ENCODE results near the gene ARID1B. TPM values are rescaled to one million over a fixed set of nuclear protein-coding genes. Genes with fewer than 3 reads are reported as not detected.

ARID1B gene
- total RNA-seq, 1 experiment from 2014 or later: 35.6 TPM

GRCh38 chr6:156956286-156956685, 179.1 kb downstream of the ARID1B start:
- peaks cover 11 to 12% of the 10 kb centered on the region in 2 experiments for H3K4me1 ChIP-seq (ENCODE audit: control insufficient read depth in 1 of 2, insufficient read depth in 2 of 2, low read length in 2 of 2)
- no peak for DNase-seq (ENCODE audit: low read depth, low spot score)
- BruUV-seq (replicated peaks): no TSS peak
- no peaks in the 10 kb centered on the region for H3K9me3 ChIP-seq (ENCODE audit: control insufficient read depth in 1 of 2, insufficient read depth in 1 of 2, low read depth in 1 of 2, low read length in 2 of 2)
- TF ChIP-seq EZH2 (IDR thresholded peaks at IDR 0.05) (no peak), POLR2AphosphoS5 (IDR thresholded peaks at IDR 0.05; ENCODE audit: low read depth, low read length) (no peak), EZH2phosphoT487 (IDR thresholded peaks at IDR 0.05; ENCODE audit: borderline replicate concordance) (no peak), ZBTB33 (IDR thresholded peaks at IDR 0.05; ENCODE audit: extremely low read depth, insufficient replicate concordance, low read length) (no peak), ZNF274 (IDR thresholded peaks at IDR 0.05; ENCODE audit: low read depth, low read length) (no peak), ATF3 (IDR thresholded peaks at IDR 0.05) (no peak), ZFX (IDR thresholded peaks at IDR 0.05) (no peak), SP1 (IDR thresholded peaks at IDR 0.05; ENCODE audit: low read depth) (no peak), MAX (IDR thresholded peaks at IDR 0.05) (no peak), POLR2A (IDR thresholded peaks at IDR 0.05; ENCODE audit: borderline replicate concordance, extremely low read depth, insufficient read depth, insufficient read length) (no peak), ELF1 (IDR thresholded peaks at IDR 0.05; ENCODE audit: borderline replicate concordance, low read depth) (no peak), JUND (IDR thresholded peaks at IDR 0.05) (no peak), SIN3A (IDR thresholded peaks at IDR 0.05; ENCODE audit: low read depth) (no peak), CTCF (IDR thresholded peaks at IDR 0.05 in 2 of 3, conservative IDR thresholded peaks at IDR 0.05 in 1 of 3; ENCODE audit: borderline replicate concordance in 1 of 3, insufficient read depth in 1 of 3, low read depth in 2 of 3, low read length in 2 of 3) (no peak), TCF7L2 (IDR thresholded peaks at IDR 0.05; ENCODE audit: borderline replicate concordance, extremely low read depth, insufficient read depth, insufficient read length) (no peak), SRF (IDR thresholded peaks at IDR 0.05; ENCODE audit: low read depth) (no peak), REST (IDR thresholded peaks at IDR 0.05; ENCODE audit: low read depth) (no peak), CEBPB (IDR thresholded peaks at IDR 0.05; ENCODE audit: low read depth) (no peak), EGR1 (IDR thresholded peaks at IDR 0.05; ENCODE audit: low read depth) (no peak)
- H3K9me2 ChIP-seq (ENCODE audit: insufficient read depth): no peaks in the 10 kb centered on the region
- no peaks in the 10 kb centered on the region for H3K27me3 ChIP-seq (ENCODE audit: insufficient read depth, low read length)
- no peak overlapping the region for H2AFZ ChIP-seq (ENCODE audit: low read depth, low read length, poor library complexity, severe bottlenecking)
- CTCF ChIA-PET: no interaction called here
- intact Hi-C loops (cut with micrococcal nuclease): no loop called here
- H3K36me3 ChIP-seq (ENCODE audit: control insufficient read depth in 1 of 2, insufficient read depth in 2 of 2, low read length in 2 of 2): no peaks in the 10 kb centered on the region
- no peak overlapping the region for H3K9ac ChIP-seq (ENCODE audit: low read length)
- no peak for ATAC-seq
- peaks cover 22% of the 10 kb centered on the region; the same call in 1 of the 2 replicates for H3K79me2 ChIP-seq (ENCODE audit: insufficient read depth, low read length)
- POLR2A ChIA-PET: no interaction called here
- no peak overlapping the region for H3K4me2 ChIP-seq (ENCODE audit: low read length)
- H4K20me1 ChIP-seq (ENCODE audit: insufficient read depth): no peaks in the 10 kb centered on the region
- RAD21 ChIA-PET (ENCODE audit: low non-redundant PET in 1 of 2, low total read pairs in 2 of 2, uncharacterized antibody in 2 of 2, unreplicated experiment in 2 of 2): no interaction called here
- H3K4me3 ChIP-seq (replicated peaks in 1 of 2; ENCODE audit: low read depth in 1 of 2, low read length in 2 of 2): no peak overlapping the region
- H3K27ac ChIP-seq (ENCODE audit: low read depth, low read length): no peak overlapping the region
